Keratinocyte (primary cell): ENCODE data around the gene OSBPL5. TPM values are rescaled to one million over a fixed set of nuclear protein-coding genes. Genes with fewer than 3 reads are reported as not detected.

Experiments
- DNase-seq: peaks from one replicate; pipeline ENCODE4 v3.0.0-alpha.2; 2011; ENCODE audit warnings: low read depth, missing footprints, low spot score
- FAIRE-seq: peaks from 2 replicates; lab custom pipeline; 2011; peaks lifted over from hg19 to GRCh38; lab: Jason Lieb, UNC
- H2AFZ ChIP-seq: 2 replicates; pipeline ENCODE4 v1.6.0; 2012; ENCODE audit warnings: low read length, control low read depth, inconsistent platforms; ENCODE audit not compliant: control insufficient read depth
- H3K27ac ChIP-seq: 2 replicates; pipeline ENCODE4 v1.5.1; 2011; ENCODE audit warnings: low read length; ENCODE audit not compliant: control insufficient read depth, insufficient read depth
- H3K27me3 ChIP-seq: 3 replicates; pipeline ENCODE4 v1.6.0; 2011; ENCODE audit warnings: low read length; ENCODE audit not compliant: control insufficient read depth, insufficient read depth; ENCODE audit errors: extremely low read depth
- H3K36me3 ChIP-seq, 2 experiments: 2 replicates in 1 of 2; 3 replicates in 1 of 2; pipeline ENCODE4 v1.5.1; 2011; ENCODE audit warnings: low read length in 2 of 2, mild to moderate bottlenecking in 1 of 2; ENCODE audit not compliant: control insufficient read depth in 2 of 2, insufficient read depth in 2 of 2; ENCODE audit errors: extremely low read depth in 1 of 2
- H3K4me1 ChIP-seq: 3 replicates; pipeline ENCODE4 v1.5.1; 2011; ENCODE audit warnings: low read length; ENCODE audit not compliant: control insufficient read depth, insufficient read depth; ENCODE audit errors: extremely low read depth
- H3K4me2 ChIP-seq: 3 replicates; pipeline ENCODE4 v1.6.0; 2011; ENCODE audit warnings: low read depth, low read length; ENCODE audit not compliant: control insufficient read depth, insufficient read depth; ENCODE audit errors: extremely low read depth
- H3K4me3 ChIP-seq, 3 experiments: fragments of 200-600 bp in 1 of 3; sonication (generic) in 1 of 3; 2 replicates in 2 of 3; 3 replicates in 1 of 3; pipeline ENCODE4 v1.5.1; 2011 to 2016; ENCODE audit warnings: low read length in 3 of 3, mild to moderate bottlenecking in 3 of 3, control low read depth in 2 of 3, inconsistent platforms in 1 of 3, low read depth in 1 of 3, mixed read lengths in 1 of 3, mixed run types in 1 of 3, moderate library complexity in 1 of 3; ENCODE audit not compliant: control insufficient read depth in 2 of 3, insufficient read depth in 2 of 3; ENCODE audit errors: extremely low read depth in 1 of 3
- H3K79me2 ChIP-seq: 2 replicates; pipeline ENCODE4 v1.6.0; 2012; ENCODE audit warnings: low read length; ENCODE audit not compliant: control insufficient read depth, insufficient read depth
- H3K9ac ChIP-seq: 3 replicates; pipeline ENCODE4 v1.6.0; 2011; ENCODE audit warnings: low read length; ENCODE audit not compliant: control insufficient read depth, insufficient read depth; ENCODE audit errors: extremely low read depth
- H3K9me1 ChIP-seq: 3 replicates; pipeline ENCODE4 v1.6.0; 2011; ENCODE audit warnings: low read length; ENCODE audit not compliant: control insufficient read depth, insufficient read depth; ENCODE audit errors: extremely low read depth
- H3K9me3 ChIP-seq: 2 replicates; pipeline ENCODE4 v1.5.1; 2012; ENCODE audit warnings: low read depth, low read length; ENCODE audit not compliant: control insufficient read depth
- H4K20me1 ChIP-seq: 3 replicates; pipeline ENCODE4 v1.6.0; 2011; ENCODE audit warnings: low read length; ENCODE audit not compliant: control insufficient read depth, insufficient read depth; ENCODE audit errors: extremely low read depth
- EZH2 ChIP-seq: IDR thresholded peaks from one replicate; pipeline ENCODE4 v1.6.1; 2012; ENCODE audit warnings: inconsistent platforms, mild to moderate bottlenecking, low read length, moderate library complexity
- dilution Hi-C: fragments of 300-500 bp; cut with MboI; formaldehyde crosslinking; loops from one replicate; pipeline ENCODE4 v1.7.0; 2020; ENCODE audit warnings: low sequenced_read_pairs; ENCODE audit not compliant: extremely low pct_ligation_motif_present
- polyA plus RNA-seq, 5 experiments: library from polyadenylated mRNA; depleted of rRNA in 3 of 5; stranded (reverse) in 3 of 5; stranded (forward) in 1 of 5; unstranded in 1 of 5; fragments of >200 nt; gene quantifications; 1 replicate in 1 of 5; 2 replicates in 3 of 5; 3 replicates in 1 of 5; pipeline versions ENCODE4 v1.2.1 to v1.2.3, GENCODE V29; 2011 to 2012; ENCODE audit warnings: missing spikeins in 2 of 5, low read depth in 1 of 5, low replicate concordance in 1 of 5
- TF ChIP-seq, protein P1 (sequence below), 3 experiments: IDR thresholded peaks in 1 of 3; conservative IDR thresholded peaks in 1 of 3; optimal IDR thresholded peaks in 1 of 3; 2 replicates in 2 of 3; 3 replicates in 1 of 3; pipeline versions ENCODE3 to v1.5.1; 2011; ENCODE audit warnings: low read length in 3 of 3, mild to moderate bottlenecking in 3 of 3, moderate library complexity in 2 of 3, control low read depth in 1 of 3, inconsistent platforms in 1 of 3; ENCODE audit not compliant: insufficient read depth in 2 of 3; ENCODE audit errors: extremely low read depth in 1 of 3

The OSBPL5 gene
- polyA plus RNA-seq, 1 donor (not counting 4 experiments of a cell fraction or from before 2014, with no cell fraction given), result 3.0 TPM

DNA sequence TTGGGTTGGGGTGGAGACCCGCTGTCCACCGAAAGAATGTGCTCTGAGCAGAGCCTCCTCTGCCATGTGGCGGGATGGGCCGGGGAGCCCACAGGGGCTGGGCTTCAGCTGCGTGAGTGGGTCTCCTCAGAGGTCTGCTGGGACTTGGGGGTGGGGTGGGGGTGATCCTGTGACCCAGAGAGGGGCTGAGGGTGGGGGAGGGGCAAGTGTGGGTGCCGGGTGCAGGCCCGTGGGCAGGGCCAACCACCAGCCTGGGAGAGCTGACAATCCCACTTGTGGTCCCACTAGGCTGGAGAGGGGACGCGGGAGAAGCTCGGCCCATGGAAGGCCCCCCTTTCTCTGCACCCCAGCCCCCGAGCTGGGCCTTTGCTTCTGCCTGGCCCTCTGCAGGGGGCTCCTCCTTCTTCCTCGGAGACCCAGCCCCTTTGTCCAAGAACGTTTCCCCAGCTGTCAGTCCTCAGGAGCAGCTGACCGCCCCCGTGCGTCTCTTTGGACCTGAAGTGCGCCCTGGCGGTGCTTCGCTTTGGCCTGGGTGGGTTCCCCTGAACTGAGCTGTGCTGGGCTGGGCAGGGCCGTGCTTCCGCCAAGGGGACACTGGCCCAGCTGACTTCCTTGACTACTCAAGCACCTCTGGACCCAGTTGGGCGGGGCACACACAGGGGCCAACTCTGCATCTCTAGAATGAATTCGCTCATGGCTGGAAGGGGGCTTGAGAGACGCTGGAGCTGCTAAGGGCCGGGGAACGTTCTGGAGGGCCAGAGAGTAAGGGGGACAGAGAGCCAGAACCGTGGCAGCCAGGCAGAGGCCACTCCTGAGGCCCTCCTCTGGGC, 30.2 kb downstream of the OSBPL5 start:
- H3K79me2 ChIP-seq, result no peaks in the 10 kb centered on the region
- no peak for DNase-seq
- no peak overlapping the region for H3K4me2 ChIP-seq

DNA sequence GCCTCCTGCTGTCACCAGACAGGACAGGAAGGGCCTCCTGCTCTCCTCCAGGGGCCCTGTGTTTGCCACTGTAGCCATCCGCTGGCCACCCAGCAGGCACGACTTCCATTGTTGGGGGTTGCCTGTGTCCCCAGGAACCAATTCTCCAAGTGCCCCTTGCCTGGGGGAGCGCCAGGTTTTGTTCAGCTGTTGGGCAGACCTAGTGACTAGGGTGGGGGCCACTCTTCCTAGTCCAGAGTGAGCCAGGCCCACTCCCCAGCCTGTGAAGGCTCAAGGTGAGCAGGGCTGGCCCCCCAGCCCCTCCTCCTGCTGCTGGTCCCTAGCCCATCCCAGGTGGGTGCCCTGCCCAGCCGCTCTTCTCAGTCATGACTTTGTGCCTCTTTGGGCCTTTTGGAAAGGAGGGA, 30.9 kb downstream of the OSBPL5 start:
- no peak for DNase-seq
- no peak for FAIRE-seq
- Histone ChIP-seq H3K4me1 (peaks cover 13% of the 10 kb centered on the region), H3K4me3 (no peak overlapping the region), H3K9ac (no peak overlapping the region), H3K27ac (no peak overlapping the region), H3K36me3 (no peaks in the 10 kb centered on the region), H2AFZ (no peak overlapping the region), H4K20me1 (peaks cover 7% of the 10 kb centered on the region), H3K27me3 (no peaks in the 10 kb centered on the region), H3K9me3 (no peaks in the 10 kb centered on the region), H3K4me2 (no peak overlapping the region), H3K9me1 (no peaks in the 10 kb centered on the region), H3K79me2 (no peaks in the 10 kb centered on the region)
- TF ChIP-seq, protein P1, sequence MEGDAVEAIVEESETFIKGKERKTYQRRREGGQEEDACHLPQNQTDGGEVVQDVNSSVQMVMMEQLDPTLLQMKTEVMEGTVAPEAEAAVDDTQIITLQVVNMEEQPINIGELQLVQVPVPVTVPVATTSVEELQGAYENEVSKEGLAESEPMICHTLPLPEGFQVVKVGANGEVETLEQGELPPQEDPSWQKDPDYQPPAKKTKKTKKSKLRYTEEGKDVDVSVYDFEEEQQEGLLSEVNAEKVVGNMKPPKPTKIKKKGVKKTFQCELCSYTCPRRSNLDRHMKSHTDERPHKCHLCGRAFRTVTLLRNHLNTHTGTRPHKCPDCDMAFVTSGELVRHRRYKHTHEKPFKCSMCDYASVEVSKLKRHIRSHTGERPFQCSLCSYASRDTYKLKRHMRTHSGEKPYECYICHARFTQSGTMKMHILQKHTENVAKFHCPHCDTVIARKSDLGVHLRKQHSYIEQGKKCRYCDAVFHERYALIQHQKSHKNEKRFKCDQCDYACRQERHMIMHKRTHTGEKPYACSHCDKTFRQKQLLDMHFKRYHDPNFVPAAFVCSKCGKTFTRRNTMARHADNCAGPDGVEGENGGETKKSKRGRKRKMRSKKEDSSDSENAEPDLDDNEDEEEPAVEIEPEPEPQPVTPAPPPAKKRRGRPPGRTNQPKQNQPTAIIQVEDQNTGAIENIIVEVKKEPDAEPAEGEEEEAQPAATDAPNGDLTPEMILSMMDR (optimal IDR thresholded peaks at IDR 0.05 in 1 of 3, IDR thresholded peaks at IDR 0.05 in 1 of 3, conservative IDR thresholded peaks at IDR 0.05 in 1 of 3; ENCODE audit: extremely low read depth in 1 of 3, insufficient read depth in 2 of 3, low read length in 3 of 3), result no peak
- no peak for TF ChIP-seq EZH2
- dilution Hi-C loops, result no loop called here

More for the DNA sequence above, 30.2 kb downstream of the OSBPL5 start:
- no peaks in the 10 kb centered on the region for H3K27me3 ChIP-seq
- no peaks in the 10 kb centered on the region for H3K36me3 ChIP-seq
- H3K9ac ChIP-seq, result no peak overlapping the region
- H3K4me1 ChIP-seq, result peaks cover 13% of the 10 kb centered on the region
- FAIRE-seq, result no peak
- no peaks in the 10 kb centered on the region for H3K9me3 ChIP-seq
- TF ChIP-seq, protein P1 (optimal IDR thresholded peaks at IDR 0.05 in 1 of 3, IDR thresholded peaks at IDR 0.05 in 1 of 3, conservative IDR thresholded peaks at IDR 0.05 in 1 of 3; ENCODE audit: extremely low read depth in 1 of 3, insufficient read depth in 2 of 3, low read length in 3 of 3), result no peak
- no peak for TF ChIP-seq EZH2
- peaks cover 8% of the 10 kb centered on the region for H4K20me1 ChIP-seq
- H3K9me1 ChIP-seq, result no peaks in the 10 kb centered on the region
- dilution Hi-C loops, result no loop called here
- no peak overlapping the region for H2AFZ ChIP-seq
- no peak overlapping the region for H3K27ac ChIP-seq
- no peak overlapping the region for H3K4me3 ChIP-seq
